GM12878 (cell line): ENCODE measurements around the gene APCDD1L. TPM values are rescaled to one million over a fixed set of nuclear protein-coding genes. Genes with fewer than 3 reads are reported as not detected.

Experiments used
- BACH1 ChIP-seq: fragments of 450-650 bp; IDR thresholded peaks from 2 replicates; pipeline ENCODE4 v1.6.1; 2017; ENCODE audit warnings: mild to moderate bottlenecking, borderline replicate concordance
- EGR1 ChIP-seq, 2 experiments: IDR thresholded peaks; 1 replicate in 1 of 2; 2 replicates in 1 of 2; pipeline ENCODE4 v1.6.1; 2011 to 2012; ENCODE audit warnings: low read depth in 2 of 2, low read length in 2 of 2, borderline replicate concordance in 1 of 2, mild to moderate bottlenecking in 1 of 2, moderate library complexity in 1 of 2
- MYC ChIP-seq: IDR thresholded peaks from 2 replicates; pipeline ENCODE4 v1.6.1; 2011; ENCODE audit warnings: mild to moderate bottlenecking, low read length, moderate library complexity, inconsistent platforms; ENCODE audit not compliant: insufficient read depth, insufficient replicate concordance, insufficient read length, severe bottlenecking
- NFIC ChIP-seq: IDR thresholded peaks from 2 replicates; pipeline ENCODE4 v1.6.1; 2012; ENCODE audit warnings: low read depth, mild to moderate bottlenecking, inconsistent platforms, low read length, moderate library complexity
- STAT1 ChIP-seq: fragments of 450-650 bp; conservative IDR thresholded peaks from 2 replicates; pipeline ENCODE4 v1.6.1; 2014; ENCODE audit warnings: antibody characterized with exemption, mild to moderate bottlenecking
- SUPT20H ChIP-seq: IDR thresholded peaks from 2 replicates; pipeline ENCODE4 v1.6.1; 2011; ENCODE audit warnings: low read depth, mild to moderate bottlenecking, low read length, moderate library complexity, borderline replicate concordance; ENCODE audit not compliant: control insufficient read depth
- ZBED1 ChIP-seq: IDR thresholded peaks from 2 replicates; pipeline ENCODE4 v1.6.1; 2016; ENCODE audit warnings: borderline replicate concordance
- polyA plus RNA-seq, 11 experiments: library from polyadenylated mRNA; depleted of rRNA in 4 of 11; unstranded in 6 of 11; stranded (reverse) in 5 of 11; fragments of >200 nt; fragmentation: Nextera tagmentation in 4 of 11; fragmentation: Illumina TruSeq in 1 of 11; extraction: Ambion mirVana in 4 of 11; extraction: Trizol in 1 of 11; gene quantifications; 1 replicate in 1 of 11; 2 replicates in 10 of 11; pipeline versions ENCODE4 v1.2.1 to v1.2.3, GENCODE V29; 2011 to 2016; ENCODE audit warnings: inconsistent platforms in 2 of 11, missing spikeins in 2 of 11, low read depth in 1 of 11
- total RNA-seq, 4 experiments: library from RNA; depleted of rRNA in 3 of 4; stranded (reverse); fragments of >200 nt in 3 of 4; fragmentation: Illumina TruSeq in 1 of 4; extraction: Trizol in 1 of 4; gene quantifications; 2 replicates each; pipeline versions ENCODE4 v1.2.1 to v1.2.3, GENCODE V29; 2013 to 2021
- TF ChIP-seq, protein P1 (sequence below): fragments of 450-650 bp; IDR thresholded peaks from 2 replicates; pipeline ENCODE4 v1.6.1; 2018; ENCODE audit warnings: borderline replicate concordance, mild to moderate bottlenecking; ENCODE audit not compliant: partially characterized antibody
- TF ChIP-seq, protein P2 (sequence below): fragments of 450-650 bp; formaldehyde crosslinking; IDR thresholded peaks from 2 replicates; pipeline ENCODE4 v1.4.0; 2022; ENCODE audit warnings: mild to moderate bottlenecking, moderate library complexity
- TF ChIP-seq, protein P3 (sequence below): fragments of 150-350 bp; IDR thresholded peaks from 2 replicates; pipeline ENCODE4 v1.6.1; 2014; ENCODE audit warnings: mild to moderate bottlenecking, low read depth, low read length
- TF ChIP-seq, protein P4 (sequence below): fragments of 450-650 bp; IDR thresholded peaks from 2 replicates; pipeline ENCODE4 v1.6.1; 2018; ENCODE audit warnings: mild to moderate bottlenecking, low read depth, moderate library complexity; ENCODE audit not compliant: partially characterized antibody
- TF ChIP-seq, protein P5 (sequence below): fragments of 450-650 bp; IDR thresholded peaks from 2 replicates; pipeline ENCODE4 v1.6.1; 2017; ENCODE audit warnings: antibody characterized with exemption, mild to moderate bottlenecking, moderate library complexity

Gene APCDD1L
- total and polyA plus RNA-seq, 10 of the 15 experiments (the other 5 are each of a cell fraction or from before 2014, with no cell fraction given): 0.14 to 0.50 TPM; not detected in 8

DNA sequence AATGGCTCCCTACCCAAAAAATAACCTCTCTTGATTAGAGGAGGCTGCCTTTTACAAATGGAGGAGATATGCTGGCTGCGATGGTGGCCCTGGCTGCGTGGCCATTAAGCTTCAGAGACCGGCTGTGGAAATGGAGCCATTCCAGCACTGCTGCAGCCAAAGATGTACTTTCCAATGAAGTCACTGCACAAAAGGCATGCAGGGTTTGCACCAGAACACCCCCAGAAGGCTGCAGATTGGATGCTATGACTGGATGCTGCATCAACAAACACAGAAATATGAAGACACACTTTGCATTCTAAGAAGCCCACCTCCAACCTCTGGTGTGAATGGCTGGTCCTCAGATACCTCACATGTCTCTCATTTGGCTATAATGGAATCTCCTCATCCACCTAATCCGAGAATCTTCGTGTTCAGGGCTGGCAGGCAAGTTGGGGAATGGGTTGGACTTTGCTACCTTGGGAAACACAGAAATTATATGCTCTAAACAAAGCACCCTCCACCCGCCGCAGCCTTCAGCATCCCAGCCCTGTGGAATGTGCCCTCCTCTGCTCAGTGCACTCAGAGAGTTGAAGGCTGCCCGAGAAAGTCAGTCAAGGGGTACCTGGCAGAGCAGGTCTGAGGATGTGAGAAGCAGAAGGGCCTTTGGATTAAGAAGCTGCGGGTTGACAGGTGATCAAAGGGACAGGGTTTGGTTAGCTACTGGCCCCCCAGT is 35.3 kb downstream of the APCDD1L start (continued):
- TF ChIP-seq, protein P1, sequence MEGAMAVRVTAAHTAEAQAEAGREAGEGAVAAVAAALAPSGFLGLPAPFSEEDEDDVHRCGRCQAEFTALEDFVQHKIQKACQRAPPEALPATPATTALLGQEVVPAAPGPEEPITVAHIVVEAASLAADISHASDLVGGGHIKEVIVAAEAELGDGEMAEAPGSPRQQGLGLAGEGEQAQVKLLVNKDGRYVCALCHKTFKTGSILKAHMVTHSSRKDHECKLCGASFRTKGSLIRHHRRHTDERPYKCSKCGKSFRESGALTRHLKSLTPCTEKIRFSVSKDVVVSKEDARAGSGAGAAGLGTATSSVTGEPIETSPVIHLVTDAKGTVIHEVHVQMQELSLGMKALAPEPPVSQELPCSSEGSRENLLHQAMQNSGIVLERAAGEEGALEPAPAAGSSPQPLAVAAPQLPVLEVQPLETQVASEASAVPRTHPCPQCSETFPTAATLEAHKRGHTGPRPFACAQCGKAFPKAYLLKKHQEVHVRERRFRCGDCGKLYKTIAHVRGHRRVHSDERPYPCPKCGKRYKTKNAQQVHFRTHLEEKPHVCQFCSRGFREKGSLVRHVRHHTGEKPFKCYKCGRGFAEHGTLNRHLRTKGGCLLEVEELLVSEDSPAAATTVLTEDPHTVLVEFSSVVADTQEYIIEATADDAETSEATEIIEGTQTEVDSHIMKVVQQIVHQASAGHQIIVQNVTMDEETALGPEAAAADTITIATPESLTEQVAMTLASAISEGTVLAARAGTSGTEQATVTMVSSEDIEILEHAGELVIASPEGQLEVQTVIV: no peak
- no peak for TF ChIP-seq ZBED1
- TF ChIP-seq, protein P2, sequence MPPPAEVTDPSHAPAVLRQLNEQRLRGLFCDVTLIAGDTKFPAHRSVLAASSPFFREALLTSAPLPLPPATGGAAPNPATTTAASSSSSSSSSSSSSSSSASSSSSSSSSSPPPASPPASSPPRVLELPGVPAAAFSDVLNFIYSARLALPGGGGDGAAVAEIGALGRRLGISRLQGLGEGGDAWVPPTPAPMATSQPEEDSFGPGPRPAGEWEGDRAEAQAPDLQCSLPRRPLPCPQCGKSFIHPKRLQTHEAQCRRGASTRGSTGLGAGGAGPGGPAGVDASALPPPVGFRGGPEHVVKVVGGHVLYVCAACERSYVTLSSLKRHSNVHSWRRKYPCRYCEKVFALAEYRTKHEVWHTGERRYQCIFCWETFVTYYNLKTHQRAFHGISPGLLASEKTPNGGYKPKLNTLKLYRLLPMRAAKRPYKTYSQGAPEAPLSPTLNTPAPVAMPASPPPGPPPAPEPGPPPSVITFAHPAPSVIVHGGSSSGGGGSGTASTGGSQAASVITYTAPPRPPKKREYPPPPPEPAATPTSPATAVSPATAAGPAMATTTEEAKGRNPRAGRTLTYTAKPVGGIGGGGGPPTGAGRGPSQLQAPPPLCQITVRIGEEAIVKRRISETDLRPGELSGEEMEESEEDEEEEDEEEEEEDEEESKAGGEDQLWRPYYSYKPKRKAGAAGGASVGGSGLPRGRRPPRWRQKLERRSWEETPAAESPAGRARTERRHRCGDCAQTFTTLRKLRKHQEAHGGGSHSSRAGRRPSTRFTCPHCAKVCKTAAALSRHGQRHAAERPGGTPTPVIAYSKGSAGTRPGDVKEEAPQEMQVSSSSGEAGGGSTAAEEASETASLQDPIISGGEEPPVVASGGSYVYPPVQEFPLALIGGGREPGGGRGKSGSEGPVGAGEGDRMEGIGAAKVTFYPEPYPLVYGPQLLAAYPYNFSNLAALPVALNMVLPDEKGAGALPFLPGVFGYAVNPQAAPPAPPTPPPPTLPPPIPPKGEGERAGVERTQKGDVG (CRISPR knock-in tag): no peak
- no peak for TF ChIP-seq MYC
- no peak for TF ChIP-seq BACH1
- TF ChIP-seq, protein P3, sequence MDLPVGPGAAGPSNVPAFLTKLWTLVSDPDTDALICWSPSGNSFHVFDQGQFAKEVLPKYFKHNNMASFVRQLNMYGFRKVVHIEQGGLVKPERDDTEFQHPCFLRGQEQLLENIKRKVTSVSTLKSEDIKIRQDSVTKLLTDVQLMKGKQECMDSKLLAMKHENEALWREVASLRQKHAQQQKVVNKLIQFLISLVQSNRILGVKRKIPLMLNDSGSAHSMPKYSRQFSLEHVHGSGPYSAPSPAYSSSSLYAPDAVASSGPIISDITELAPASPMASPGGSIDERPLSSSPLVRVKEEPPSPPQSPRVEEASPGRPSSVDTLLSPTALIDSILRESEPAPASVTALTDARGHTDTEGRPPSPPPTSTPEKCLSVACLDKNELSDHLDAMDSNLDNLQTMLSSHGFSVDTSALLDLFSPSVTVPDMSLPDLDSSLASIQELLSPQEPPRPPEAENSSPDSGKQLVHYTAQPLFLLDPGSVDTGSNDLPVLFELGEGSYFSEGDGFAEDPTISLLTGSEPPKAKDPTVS: no peak
- no peak for TF ChIP-seq STAT1
- TF ChIP-seq SUPT20H: no peak
- TF ChIP-seq, protein P4, sequence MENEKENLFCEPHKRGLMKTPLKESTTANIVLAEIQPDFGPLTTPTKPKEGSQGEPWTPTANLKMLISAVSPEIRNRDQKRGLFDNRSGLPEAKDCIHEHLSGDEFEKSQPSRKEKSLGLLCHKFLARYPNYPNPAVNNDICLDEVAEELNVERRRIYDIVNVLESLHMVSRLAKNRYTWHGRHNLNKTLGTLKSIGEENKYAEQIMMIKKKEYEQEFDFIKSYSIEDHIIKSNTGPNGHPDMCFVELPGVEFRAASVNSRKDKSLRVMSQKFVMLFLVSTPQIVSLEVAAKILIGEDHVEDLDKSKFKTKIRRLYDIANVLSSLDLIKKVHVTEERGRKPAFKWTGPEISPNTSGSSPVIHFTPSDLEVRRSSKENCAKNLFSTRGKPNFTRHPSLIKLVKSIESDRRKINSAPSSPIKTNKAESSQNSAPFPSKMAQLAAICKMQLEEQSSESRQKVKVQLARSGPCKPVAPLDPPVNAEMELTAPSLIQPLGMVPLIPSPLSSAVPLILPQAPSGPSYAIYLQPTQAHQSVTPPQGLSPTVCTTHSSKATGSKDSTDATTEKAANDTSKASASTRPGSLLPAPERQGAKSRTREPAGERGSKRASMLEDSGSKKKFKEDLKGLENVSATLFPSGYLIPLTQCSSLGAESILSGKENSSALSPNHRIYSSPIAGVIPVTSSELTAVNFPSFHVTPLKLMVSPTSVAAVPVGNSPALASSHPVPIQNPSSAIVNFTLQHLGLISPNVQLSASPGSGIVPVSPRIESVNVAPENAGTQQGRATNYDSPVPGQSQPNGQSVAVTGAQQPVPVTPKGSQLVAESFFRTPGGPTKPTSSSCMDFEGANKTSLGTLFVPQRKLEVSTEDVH: no peak
- TF ChIP-seq, protein P5, sequence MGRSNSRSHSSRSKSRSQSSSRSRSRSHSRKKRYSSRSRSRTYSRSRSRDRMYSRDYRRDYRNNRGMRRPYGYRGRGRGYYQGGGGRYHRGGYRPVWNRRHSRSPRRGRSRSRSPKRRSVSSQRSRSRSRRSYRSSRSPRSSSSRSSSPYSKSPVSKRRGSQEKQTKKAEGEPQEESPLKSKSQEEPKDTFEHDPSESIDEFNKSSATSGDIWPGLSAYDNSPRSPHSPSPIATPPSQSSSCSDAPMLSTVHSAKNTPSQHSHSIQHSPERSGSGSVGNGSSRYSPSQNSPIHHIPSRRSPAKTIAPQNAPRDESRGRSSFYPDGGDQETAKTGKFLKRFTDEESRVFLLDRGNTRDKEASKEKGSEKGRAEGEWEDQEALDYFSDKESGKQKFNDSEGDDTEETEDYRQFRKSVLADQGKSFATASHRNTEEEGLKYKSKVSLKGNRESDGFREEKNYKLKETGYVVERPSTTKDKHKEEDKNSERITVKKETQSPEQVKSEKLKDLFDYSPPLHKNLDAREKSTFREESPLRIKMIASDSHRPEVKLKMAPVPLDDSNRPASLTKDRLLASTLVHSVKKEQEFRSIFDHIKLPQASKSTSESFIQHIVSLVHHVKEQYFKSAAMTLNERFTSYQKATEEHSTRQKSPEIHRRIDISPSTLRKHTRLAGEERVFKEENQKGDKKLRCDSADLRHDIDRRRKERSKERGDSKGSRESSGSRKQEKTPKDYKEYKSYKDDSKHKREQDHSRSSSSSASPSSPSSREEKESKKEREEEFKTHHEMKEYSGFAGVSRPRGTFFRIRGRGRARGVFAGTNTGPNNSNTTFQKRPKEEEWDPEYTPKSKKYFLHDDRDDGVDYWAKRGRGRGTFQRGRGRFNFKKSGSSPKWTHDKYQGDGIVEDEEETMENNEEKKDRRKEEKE: no peak
- TF ChIP-seq EGR1 (IDR thresholded peaks at IDR 0.05; ENCODE audit: borderline replicate concordance in 1 of 2, low read depth in 2 of 2, low read length in 2 of 2): no peak
- TF ChIP-seq NFIC: no peak
